Activated B cell treated with CpG ODN at 0.5 μM for 24 hours (primary cell): ENCODE measurements around the gene TBC1D22A. TPM values are rescaled to one million over a fixed set of nuclear protein-coding genes. Genes with fewer than 3 reads are reported as not detected.

Source experiments
- ATAC-seq: fragments of 200-7000 bp; cut with Tn5 transposase; one replicate; pipeline ENCODE4 v1.10.0; 2021; ENCODE audit warnings: low read depth, mild to moderate bottlenecking, moderate library complexity
- CTCF ChIA-PET: fragments of 350-600 bp; sonication (Branson Sonifier 250); formaldehyde crosslinking; loops from one replicate; lab custom pipeline; 2021; ENCODE audit warnings: antibody characterized with exemption; lab: Charles Lee
- POLR2A ChIA-PET: fragments of 350-600 bp; sonication (Branson Sonifier 250); formaldehyde crosslinking; loops from one replicate; lab custom pipeline; 2021; ENCODE audit warnings: antibody characterized with exemption; lab: Charles Lee
- DNase-seq: peaks from one replicate; pipeline ENCODE4 v3.0.0; 2022
- H3K27ac Mint-ChIP-seq: one replicate; pipeline ENCODE4 v1.8.0; 2020; ENCODE audit warnings: mixed read lengths
- H3K27me3 Mint-ChIP-seq: one replicate; pipeline ENCODE4 v1.8.0; 2021; ENCODE audit warnings: mixed read lengths
- H3K36me3 Mint-ChIP-seq: one replicate; pipeline ENCODE4 v1.8.0; 2021; ENCODE audit warnings: low read depth, mixed read lengths
- H3K4me1 Mint-ChIP-seq: one replicate; pipeline ENCODE4 v1.8.0; 2021; ENCODE audit warnings: mixed read lengths
- H3K4me3 Mint-ChIP-seq: one replicate; pipeline ENCODE4 v1.8.0; 2020; ENCODE audit warnings: mild to moderate bottlenecking, mixed read lengths
- H3K9me3 Mint-ChIP-seq: one replicate; pipeline ENCODE4 v1.8.0; 2020; ENCODE audit warnings: mixed read lengths
- intact Hi-C: fragments of 100-400 bp; cut with micrococcal nuclease; formaldehyde crosslinking; loops from one replicate; pipeline ENCODE4 v1.15.1; 2024
- total RNA-seq: library from RNA; stranded (reverse); gene quantifications from 2 replicates; pipeline ENCODE4 v1.2.3, GENCODE V29; 2022
- TF ChIP-seq, protein P1 (sequence below): fragments of 200-600 bp; IDR thresholded peaks from one replicate; pipeline ENCODE4 v1.8.0; 2022; ENCODE audit warnings: antibody characterized with exemption, mild to moderate bottlenecking

The TBC1D22A gene
- total RNA-seq, 1 donor from 2014 or later: 85.9 TPM

- H3K27ac Mint-ChIP-seq: no peak overlapping the region
- ATAC-seq: no peak
- peaks cover 36% of the 10 kb centered on the region for H3K4me1 Mint-ChIP-seq
- no peaks in the 10 kb centered on the region for H3K36me3 Mint-ChIP-seq
- intact Hi-C loops: no loop called here
- DNase-seq: no peak
- no peak overlapping the region for H3K4me3 Mint-ChIP-seq
- ChIA-PET POLR2A (interaction anchor here (0.6 kb wide), 1 partner anchor 35 kb away, joined by 6 read pairs; no protein-coding TSS in a partner anchor), CTCF (no interaction called here)
- H3K9me3 Mint-ChIP-seq: peaks cover 4% of the 10 kb centered on the region
- peaks cover 2% of the 10 kb centered on the region for H3K27me3 Mint-ChIP-seq
- TF ChIP-seq, protein P1, sequence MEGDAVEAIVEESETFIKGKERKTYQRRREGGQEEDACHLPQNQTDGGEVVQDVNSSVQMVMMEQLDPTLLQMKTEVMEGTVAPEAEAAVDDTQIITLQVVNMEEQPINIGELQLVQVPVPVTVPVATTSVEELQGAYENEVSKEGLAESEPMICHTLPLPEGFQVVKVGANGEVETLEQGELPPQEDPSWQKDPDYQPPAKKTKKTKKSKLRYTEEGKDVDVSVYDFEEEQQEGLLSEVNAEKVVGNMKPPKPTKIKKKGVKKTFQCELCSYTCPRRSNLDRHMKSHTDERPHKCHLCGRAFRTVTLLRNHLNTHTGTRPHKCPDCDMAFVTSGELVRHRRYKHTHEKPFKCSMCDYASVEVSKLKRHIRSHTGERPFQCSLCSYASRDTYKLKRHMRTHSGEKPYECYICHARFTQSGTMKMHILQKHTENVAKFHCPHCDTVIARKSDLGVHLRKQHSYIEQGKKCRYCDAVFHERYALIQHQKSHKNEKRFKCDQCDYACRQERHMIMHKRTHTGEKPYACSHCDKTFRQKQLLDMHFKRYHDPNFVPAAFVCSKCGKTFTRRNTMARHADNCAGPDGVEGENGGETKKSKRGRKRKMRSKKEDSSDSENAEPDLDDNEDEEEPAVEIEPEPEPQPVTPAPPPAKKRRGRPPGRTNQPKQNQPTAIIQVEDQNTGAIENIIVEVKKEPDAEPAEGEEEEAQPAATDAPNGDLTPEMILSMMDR: no peak
Measured at GRCh38 chr22:46753761-46754109, 8.7 kb upstream of the TBC1D22A start.

DNA sequence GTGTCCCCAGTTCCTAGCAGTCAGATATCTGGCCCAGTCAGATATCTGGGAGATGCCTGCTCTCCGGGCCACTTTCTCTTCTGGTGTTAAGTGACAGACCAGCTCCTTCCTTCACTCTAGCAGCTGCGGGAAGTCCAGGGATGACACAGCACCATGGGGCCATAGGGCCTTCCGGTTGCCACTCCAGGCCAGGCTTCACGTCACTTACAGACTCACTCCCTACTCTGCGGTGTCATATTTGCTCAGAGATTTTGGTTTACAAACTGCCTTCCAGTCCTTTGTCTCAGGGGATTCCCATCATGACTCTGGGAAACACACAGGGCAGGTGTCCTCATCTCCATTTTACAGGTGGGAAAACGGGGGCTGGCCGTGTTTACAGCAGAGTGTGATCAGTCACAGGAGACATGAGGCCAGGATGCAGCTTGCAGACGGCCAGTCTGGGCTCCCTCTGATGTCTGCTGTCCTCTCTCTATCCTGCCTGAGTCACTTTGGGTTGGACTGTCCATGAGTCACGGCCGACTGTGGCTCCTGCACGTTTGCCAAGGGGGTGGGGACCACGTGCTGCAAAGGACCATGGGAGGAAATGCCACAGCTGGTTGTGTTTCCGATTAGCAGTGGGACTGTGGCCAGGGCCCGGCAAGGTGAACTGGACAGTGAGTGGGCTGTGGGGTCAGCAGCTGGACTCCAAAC lies 8.2 kb upstream of the TBC1D22A start:
- Mint-ChIP-seq H3K4me3 (no peak overlapping the region), H3K36me3 (no peaks in the 10 kb centered on the region), H3K9me3 (peaks cover 4% of the 10 kb centered on the region), H3K27me3 (no peaks in the 10 kb centered on the region), H3K27ac (no peak overlapping the region), H3K4me1 (peaks cover 36% of the 10 kb centered on the region)
- peak; percentile 25 for ATAC-seq
- ChIA-PET CTCF (interaction anchor here (11.6 kb wide), 1 partner anchor 47 kb away, joined by 266 read pairs; no protein-coding TSS in a partner anchor), POLR2A (interaction anchor here (0.6 to 0.7 kb wide), 2 partner anchors 12 to 35 kb away, joined by 3 to 6 read pairs; no protein-coding TSS in a partner anchor)
- TF ChIP-seq, protein P1: no peak
- intact Hi-C loops: no loop called here
- no peak for DNase-seq

DNA sequence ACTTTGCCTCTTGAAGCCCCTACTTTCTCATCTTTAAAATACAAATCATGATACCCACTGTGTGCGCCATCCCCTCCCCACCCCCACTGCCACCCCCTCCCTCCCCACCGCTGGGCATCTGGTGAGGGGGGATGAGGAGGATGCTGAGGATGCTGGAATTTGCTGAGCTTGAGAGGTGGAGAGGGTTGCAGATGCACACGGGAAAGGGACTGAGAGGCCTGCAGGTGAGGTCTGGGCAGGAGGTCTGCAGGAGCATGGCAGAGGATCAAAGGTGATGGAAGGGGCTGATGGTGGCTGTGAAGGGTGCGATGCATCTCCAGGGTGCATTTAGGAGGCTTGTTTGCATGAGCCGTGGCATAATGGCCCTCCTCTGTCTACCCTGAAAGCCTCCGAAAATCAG lies 7.6 kb upstream of the TBC1D22A start:
- no peak for ATAC-seq
- peaks cover 4% of the 10 kb centered on the region for H3K9me3 Mint-ChIP-seq
- POLR2A ChIA-PET: interaction anchor here (0.7 kb wide), 1 partner anchor 11 kb away, joined by 3 read pairs; no protein-coding TSS in a partner anchor
- no peaks in the 10 kb centered on the region for H3K27me3 Mint-ChIP-seq
- peaks cover 30% of the 10 kb centered on the region for H3K4me1 Mint-ChIP-seq
- no peak overlapping the region for H3K4me3 Mint-ChIP-seq
- no peaks in the 10 kb centered on the region for H3K36me3 Mint-ChIP-seq
- TF ChIP-seq, protein P1: no peak
- no peak overlapping the region for H3K27ac Mint-ChIP-seq
- CTCF ChIA-PET: interaction anchor here (2.4 to 11.6 kb wide), 2 partner anchors 46 to 191 kb away, joined by 12 to 266 read pairs; no protein-coding TSS in a partner anchor
- intact Hi-C loops: no loop called here
- no peak for DNase-seq

DNA sequence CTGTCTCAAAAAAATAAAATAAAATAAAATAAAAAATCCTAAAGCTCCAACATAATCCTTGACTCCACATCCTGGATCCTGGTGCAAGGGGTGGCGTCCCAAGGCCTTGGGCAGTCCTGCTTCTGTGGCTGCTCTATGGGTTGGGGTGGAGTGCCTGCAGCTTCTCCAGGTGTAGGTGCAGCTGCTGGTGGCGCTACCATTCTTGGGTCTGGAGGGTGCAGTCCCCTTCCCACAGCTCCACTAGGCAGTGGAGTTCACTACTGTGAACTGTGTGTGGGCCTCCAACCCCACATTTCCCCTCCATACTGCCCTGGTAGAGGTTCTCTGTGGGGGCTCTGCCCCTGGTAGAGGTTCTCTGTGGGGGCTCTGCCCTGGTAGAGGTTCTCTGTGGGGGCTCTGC lies 6.9 kb upstream of the TBC1D22A start:
- CTCF ChIA-PET: interaction anchor here (2.4 to 11.6 kb wide), 2 partner anchors 45 to 192 kb away, joined by 12 to 266 read pairs; no protein-coding TSS in a partner anchor
- no peak overlapping the region for H3K27ac Mint-ChIP-seq
- H3K36me3 Mint-ChIP-seq: no peaks in the 10 kb centered on the region
- POLR2A ChIA-PET: no interaction called here
- H3K9me3 Mint-ChIP-seq: peaks cover 4% of the 10 kb centered on the region
- TF ChIP-seq, protein P1: no peak
- no peaks in the 10 kb centered on the region for H3K27me3 Mint-ChIP-seq
- no peak overlapping the region for H3K4me3 Mint-ChIP-seq
- ATAC-seq: no peak
- H3K4me1 Mint-ChIP-seq: peaks cover 23% of the 10 kb centered on the region
- DNase-seq: no peak
- intact Hi-C loops: no loop called here

DNA sequence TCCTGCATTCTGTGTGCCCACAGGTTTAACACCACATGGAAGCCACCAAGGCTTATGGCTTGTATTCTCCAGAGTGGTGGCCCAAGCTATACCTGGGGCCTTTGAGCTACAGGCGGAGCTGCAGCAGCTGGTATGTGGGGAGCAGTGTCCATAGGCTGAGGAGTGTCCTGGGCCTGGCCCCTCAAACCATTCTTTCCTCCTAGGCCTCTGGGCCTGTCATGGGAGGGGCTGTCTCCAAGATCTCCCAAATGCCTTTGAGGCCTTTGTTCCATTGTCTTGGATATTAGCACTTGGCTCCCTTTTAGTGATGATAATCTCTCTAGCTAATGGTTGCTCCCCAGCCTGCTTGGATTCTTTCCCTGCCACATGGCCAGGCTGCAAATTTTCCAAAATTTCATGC lies 6.4 kb upstream of the TBC1D22A start:
- intact Hi-C loops: no loop called here

More for the DNA sequence above, 6.4 kb upstream of the TBC1D22A start:
- peaks cover 23% of the 10 kb centered on the region for H3K4me1 Mint-ChIP-seq
- no peak for ATAC-seq
- H3K27ac Mint-ChIP-seq: no peak overlapping the region
- POLR2A ChIA-PET: no interaction called here
- DNase-seq: no peak
- H3K4me3 Mint-ChIP-seq: no peak overlapping the region
- no peaks in the 10 kb centered on the region for H3K27me3 Mint-ChIP-seq
- TF ChIP-seq, protein P1: no peak
- H3K36me3 Mint-ChIP-seq: no peaks in the 10 kb centered on the region
- peaks cover 4% of the 10 kb centered on the region for H3K9me3 Mint-ChIP-seq
- CTCF ChIA-PET: interaction anchor here (1.0 to 11.6 kb wide), 3 partner anchors 35 to 193 kb away, joined by 3 to 266 read pairs (median 12); no protein-coding TSS in a partner anchor
